Esophagus muscularis mucosa (tissue), 4 donors: ENCODE data around the gene FLT4. TPM values are rescaled to one million over a fixed set of nuclear protein-coding genes. Genes with fewer than 3 reads are reported as not detected.
A peak's percentile ranks its signal among the peaks of the same experiment; 100 is the strongest.

Experiments used
- DNase-seq: peaks from one replicate; pipeline ENCODE4 v3.0.0-alpha.2; 2017; ENCODE audit errors: extremely low spot score
- H3K27ac ChIP-seq, 4 donors: fragments of 200-600 bp; sonication (generic); replicated peaks in 1 of 4; 1 replicate in 3 of 4; 2 replicates in 1 of 4; pipeline ENCODE4 v1.5.1; 2016 to 2019; ENCODE audit warnings: mild to moderate bottlenecking in 1 of 4
- H3K27me3 ChIP-seq, 4 donors: fragments of 200-600 bp; sonication (generic); one replicate each; pipeline versions ENCODE4 v1.5.1 to v1.6.0; 2016 to 2019
- H3K36me3 ChIP-seq, 4 donors: fragments of 200-600 bp; sonication (generic); one replicate each; pipeline ENCODE4 v1.5.1; 2016 to 2019
- H3K4me1 ChIP-seq, 4 donors: fragments of 200-600 bp; sonication (generic); one replicate each; pipeline ENCODE4 v1.5.1; 2016 to 2019
- H3K4me3 ChIP-seq, 4 donors: fragments of 200-600 bp; sonication (generic); 1 replicate in 2 of 4; 2 replicates in 2 of 4; pipeline ENCODE4 v1.5.1; 2016 to 2019; ENCODE audit warnings: mild to moderate bottlenecking in 4 of 4, moderate library complexity in 1 of 4
- H3K9me3 ChIP-seq, 4 donors: fragments of 200-600 bp; sonication (generic); 1 replicate in 3 of 4; 2 replicates in 1 of 4; pipeline ENCODE4 v1.5.1; 2016 to 2019
- CTCF ChIP-seq, 3 experiments: fragments of 200-600 bp in 2 of 3; fragments of 450-650 bp in 1 of 3; sonication (generic) in 2 of 3; IDR thresholded peaks; one replicate each; pipeline ENCODE4 v1.5.1; 2017 to 2019; ENCODE audit warnings: antibody characterized with exemption in 3 of 3, mild to moderate bottlenecking in 2 of 3, moderate library complexity in 1 of 3
- EP300 ChIP-seq: sonication (generic); formaldehyde crosslinking; IDR thresholded peaks from one replicate; pipeline ENCODE4 v1.6.1; 2017; ENCODE audit warnings: antibody characterized with exemption
- POLR2A ChIP-seq: fragments of 450-650 bp; IDR thresholded peaks from one replicate; pipeline ENCODE4 v1.6.1; 2017; ENCODE audit warnings: antibody characterized with exemption, moderate library complexity, mild to moderate bottlenecking, low read depth
- POLR2AphosphoS5 ChIP-seq, 2 donors: sonication (generic); formaldehyde crosslinking; IDR thresholded peaks; one replicate each; pipeline ENCODE4 v1.6.1; 2017; ENCODE audit warnings: antibody characterized with exemption in 2 of 2
- WGBS: methylation state at CpG from one replicate; pipeline ENCODE4 v1.1.5; 2018; 5-methylcytosine and 5-hydroxymethylcytosine counted together
- intact Hi-C: fragments of 100-400 bp; cut with DNase I; formaldehyde crosslinking; loops from one replicate; pipeline ENCODE4 v1.15.1; 2023
- total RNA-seq, 4 donors: library from RNA; depleted of rRNA; stranded (reverse); fragments of >200 nt; gene quantifications; one replicate each; pipeline versions ENCODE4 v1.1.0 to v1.2.1, GENCODE V29; 2016

FLT4 gene
- total RNA-seq, 4 donors from 2014 or later: 10.4 to 15.6 (median 11.8) TPM

- Histone ChIP-seq H3K36me3 (no peaks in the 10 kb centered on the region), H3K4me1 (peaks cover 12 to 48% (median 28%) of the 10 kb centered on the region in 4 donors), H3K27ac (peak overlapping the region in 2 of 4 donors; percentile 20 to 39), H3K27me3 (peaks cover 0 to 75% (median 12%) of the 10 kb centered on the region in 4 donors), H3K9me3 (no peaks in the 10 kb centered on the region), H3K4me3 (no peak overlapping the region)
- TF ChIP-seq CTCF (IDR thresholded peaks at IDR 0.05) (no peak), EP300 (no peak), POLR2AphosphoS5 (IDR thresholded peaks at IDR 0.05) (peak; percentile 19 to 41), POLR2A (no peak)
- intact Hi-C loops: no loop called here
- 63% methylated on average over 9 of the region's 34 CpGs for WGBS
- no peak for DNase-seq
These were observed 3.9 kb downstream of the FLT4 start for GRCh38 chr5:180645274-180646204.

DNA sequence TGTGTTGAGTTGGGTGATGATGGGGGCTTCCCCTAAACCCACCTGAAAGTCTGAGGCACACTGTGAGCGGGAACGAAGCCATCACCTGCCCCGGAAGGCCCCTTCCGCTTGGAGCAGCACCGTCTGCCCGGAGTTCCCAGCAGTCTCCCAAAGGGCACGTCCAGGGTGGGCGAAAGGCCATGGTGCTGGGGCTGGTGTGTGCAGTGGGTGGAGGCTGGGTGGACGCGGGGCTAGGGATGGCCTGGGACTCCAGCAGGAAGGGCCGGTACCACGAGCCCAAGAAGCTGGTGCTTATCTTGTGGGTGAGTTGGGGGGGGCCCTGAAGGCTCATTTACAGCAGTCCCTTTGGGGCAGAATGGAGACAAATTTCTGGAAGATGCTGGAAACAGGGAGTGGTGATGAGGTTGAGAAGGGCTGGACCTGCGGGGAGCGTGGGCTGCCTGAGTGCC is 4.6 kb downstream of the FLT4 start:
- TF ChIP-seq EP300: no peak
- no peaks in the 10 kb centered on the region for H3K9me3 ChIP-seq
- intact Hi-C loops: no loop called here
- no peak for DNase-seq
- H3K36me3 ChIP-seq: no peaks in the 10 kb centered on the region
- peaks cover 0 to 68% (median 8%) of the 10 kb centered on the region in 4 donors for H3K27me3 ChIP-seq
- peak overlapping the region in 1 of 4 donors; percentile 39 for H3K27ac ChIP-seq
- H3K4me3 ChIP-seq: no peak overlapping the region
- H3K4me1 ChIP-seq: peaks cover 12 to 47% (median 27%) of the 10 kb centered on the region in 4 donors
- WGBS: 82% methylated on average over 9 of the region's 14 CpGs

GRCh38 chr5:180644129-180644824 is 5.1 kb downstream of the FLT4 start:
- H3K27ac ChIP-seq: no peak overlapping the region
- H3K4me1 ChIP-seq: peaks cover 12 to 41% (median 22%) of the 10 kb centered on the region in 4 donors
- no peak overlapping the region for H3K4me3 ChIP-seq
- H3K27me3 ChIP-seq: peaks cover 0 to 62% (median 8%) of the 10 kb centered on the region in 4 donors
- 80% methylated on average over 20 of the region's 20 CpGs for WGBS
- no peaks in the 10 kb centered on the region for H3K36me3 ChIP-seq
- TF ChIP-seq EP300 (no peak), POLR2AphosphoS5 (IDR thresholded peaks at IDR 0.05) (no peak), POLR2A (no peak), CTCF (IDR thresholded peaks at IDR 0.05) (no peak)
- intact Hi-C loops: no loop called here
- DNase-seq: no peak
- no peaks in the 10 kb centered on the region for H3K9me3 ChIP-seq

DNA sequence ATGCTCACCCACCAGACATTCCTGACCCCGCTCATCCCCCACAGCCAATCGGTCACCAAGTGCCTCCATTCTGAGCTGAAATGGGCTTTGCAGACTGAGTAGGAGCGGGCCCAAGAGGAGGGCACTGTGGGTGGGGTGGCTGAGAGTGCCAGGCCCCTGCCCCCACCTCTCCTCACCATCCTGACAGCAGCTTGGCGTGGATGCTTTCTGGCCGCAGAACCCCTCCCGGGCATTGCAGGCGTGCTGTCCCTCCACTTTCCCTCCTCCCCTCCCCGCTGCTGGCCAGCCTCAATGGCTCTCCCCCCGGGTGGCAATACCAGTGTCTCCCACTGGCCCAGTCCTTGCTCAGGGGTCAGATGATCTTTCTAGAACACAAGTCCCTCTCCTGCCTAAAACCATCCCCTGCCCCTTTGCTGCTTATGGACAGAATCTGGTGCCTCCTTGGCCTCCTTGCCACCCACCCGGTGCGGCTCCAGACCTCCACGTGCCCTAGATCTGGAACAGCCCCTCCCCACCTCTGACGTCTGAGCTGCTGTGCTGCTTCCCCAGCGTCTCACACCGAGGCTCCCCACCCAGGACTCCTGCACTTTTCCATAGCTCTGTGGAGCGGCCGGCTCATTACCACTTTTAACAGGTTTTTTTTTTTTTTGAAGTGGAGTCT is 6.1 kb downstream of the FLT4 start:
- intact Hi-C loops: no loop called here
- 76% methylated on average over 14 of the region's 17 CpGs for WGBS
- Histone ChIP-seq H3K4me1 (peaks cover 6 to 32% (median 14%) of the 10 kb centered on the region in 4 donors), H3K36me3 (no peaks in the 10 kb centered on the region), H3K4me3 (no peak overlapping the region), H3K27ac (no peak overlapping the region), H3K9me3 (no peaks in the 10 kb centered on the region), H3K27me3 (peaks cover 0 to 53% (median 0%) of the 10 kb centered on the region in 4 donors)
- DNase-seq: no peak
- TF ChIP-seq POLR2A (no peak), EP300 (no peak), POLR2AphosphoS5 (IDR thresholded peaks at IDR 0.05) (no peak), CTCF (IDR thresholded peaks at IDR 0.05) (no peak)
